Upper lobe of left lung (tissue), 6 donors: ENCODE data around the gene ZZZ3. TPM values are rescaled to one million over a fixed set of nuclear protein-coding genes. Genes with fewer than 3 reads are reported as not detected.

Experiments
- ATAC-seq, 2 donors: fragments of 200-7000 bp; cut with Tn5 transposase; one replicate each; pipeline ENCODE4 v1.9.1; 2022; ENCODE audit warnings: mild to moderate bottlenecking in 2 of 2, moderate library complexity in 2 of 2; ENCODE audit not compliant: low FRiP score in 2 of 2
- DNase-seq, 2 donors: peaks; one replicate each; pipeline ENCODE4 v3.0.0-alpha.2; 2019 to 2020
- H3K27ac ChIP-seq, 4 donors: fragments of 200-600 bp; sonication (generic); one replicate each; pipeline ENCODE4 v1.5.1; 2016 to 2019
- H3K27me3 ChIP-seq, 4 donors: fragments of 200-600 bp; sonication (generic); one replicate each; pipeline ENCODE4 v1.5.1; 2017 to 2019
- H3K36me3 ChIP-seq, 4 donors: fragments of 200-600 bp; sonication (generic); one replicate each; pipeline ENCODE4 v1.5.1; 2016 to 2019
- H3K4me1 ChIP-seq, 4 donors: fragments of 200-600 bp; sonication (generic); one replicate each; pipeline ENCODE4 v1.5.1; 2018 to 2019
- H3K4me3 ChIP-seq, 4 donors: fragments of 200-600 bp; sonication (generic); one replicate each; pipeline ENCODE4 v1.5.1; 2017 to 2019; ENCODE audit warnings: mild to moderate bottlenecking in 2 of 4, moderate library complexity in 1 of 4
- H3K9me3 ChIP-seq, 4 donors: fragments of 200-600 bp; sonication (generic); one replicate each; pipeline ENCODE4 v1.5.1; 2018 to 2019
- EP300 ChIP-seq, 4 donors: sonication (generic); formaldehyde crosslinking; IDR thresholded peaks; one replicate each; pipeline ENCODE4 v1.5.1; 2017; ENCODE audit warnings: antibody characterized with exemption in 4 of 4, control low read depth in 2 of 4
- POLR2A ChIP-seq, 4 donors: fragments of 450-650 bp; IDR thresholded peaks; one replicate each; pipeline ENCODE4 v1.5.1; 2016 to 2017; ENCODE audit warnings: antibody characterized with exemption in 4 of 4, mild to moderate bottlenecking in 2 of 4
- POLR2AphosphoS5 ChIP-seq, 2 donors: sonication (generic); formaldehyde crosslinking; IDR thresholded peaks; one replicate each; pipeline ENCODE4 v1.5.1; 2017; ENCODE audit warnings: antibody characterized with exemption in 2 of 2
- WGBS, 2 donors: methylation state at CpG; one replicate each; pipeline ENCODE4 v1.1.5; 2017 to 2018; 5-methylcytosine and 5-hydroxymethylcytosine counted together
- total RNA-seq, 6 donors: library from RNA; depleted of rRNA in 4 of 6; stranded (reverse); fragments of >200 nt in 4 of 6; gene quantifications; one replicate each; pipeline versions ENCODE4 v1.1.0 to v1.2.1, GENCODE V29; 2016 to 2021
- TF ChIP-seq, protein P1 (sequence below), 6 experiments: fragments of 450-650 bp in 4 of 6; fragments of 200-600 bp in 2 of 6; sonication (generic) in 2 of 6; IDR thresholded peaks; one replicate each; pipeline ENCODE4 v1.5.1; 2016 to 2019; ENCODE audit warnings: antibody characterized with exemption in 6 of 6
- donor health status: DM: no; HTN: no; CAD: no; lungs with moderate emphysema.
- donor health status: DM: no; HTN: yes; CAD: no; lungs with severe emphysema.

The ZZZ3 gene
- total RNA-seq, 6 donors from 2014 or later: 15.3 to 141 (median 41.9) TPM

GRCh38 chr1:77643456-77643855 lies 39.0 kb downstream of the ZZZ3 start:
- Histone ChIP-seq H3K36me3 (peaks cover 2 to 19% (median 8%) of the 10 kb centered on the region in 4 donors), H3K27ac (no peak overlapping the region), H3K9me3 (peaks cover 0 to 3% (median under 1%) of the 10 kb centered on the region in 4 donors), H3K4me1 (peaks cover 0 to 3% (median 1%) of the 10 kb centered on the region in 4 donors), H3K27me3 (no peaks in the 10 kb centered on the region), H3K4me3 (no peak overlapping the region)
- no peak for TF ChIP-seq POLR2AphosphoS5 (IDR thresholded peaks at IDR 0.05)
- TF ChIP-seq EP300 (IDR thresholded peaks at IDR 0.05): no peak
- no peak for TF ChIP-seq POLR2A (IDR thresholded peaks at IDR 0.05)
- TF ChIP-seq, protein P1, sequence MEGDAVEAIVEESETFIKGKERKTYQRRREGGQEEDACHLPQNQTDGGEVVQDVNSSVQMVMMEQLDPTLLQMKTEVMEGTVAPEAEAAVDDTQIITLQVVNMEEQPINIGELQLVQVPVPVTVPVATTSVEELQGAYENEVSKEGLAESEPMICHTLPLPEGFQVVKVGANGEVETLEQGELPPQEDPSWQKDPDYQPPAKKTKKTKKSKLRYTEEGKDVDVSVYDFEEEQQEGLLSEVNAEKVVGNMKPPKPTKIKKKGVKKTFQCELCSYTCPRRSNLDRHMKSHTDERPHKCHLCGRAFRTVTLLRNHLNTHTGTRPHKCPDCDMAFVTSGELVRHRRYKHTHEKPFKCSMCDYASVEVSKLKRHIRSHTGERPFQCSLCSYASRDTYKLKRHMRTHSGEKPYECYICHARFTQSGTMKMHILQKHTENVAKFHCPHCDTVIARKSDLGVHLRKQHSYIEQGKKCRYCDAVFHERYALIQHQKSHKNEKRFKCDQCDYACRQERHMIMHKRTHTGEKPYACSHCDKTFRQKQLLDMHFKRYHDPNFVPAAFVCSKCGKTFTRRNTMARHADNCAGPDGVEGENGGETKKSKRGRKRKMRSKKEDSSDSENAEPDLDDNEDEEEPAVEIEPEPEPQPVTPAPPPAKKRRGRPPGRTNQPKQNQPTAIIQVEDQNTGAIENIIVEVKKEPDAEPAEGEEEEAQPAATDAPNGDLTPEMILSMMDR (IDR thresholded peaks at IDR 0.05): no peak
- no peak for ATAC-seq
- DNase-seq: no peak
- 92 to 94% methylated on average over 2 of the region's 2 CpGs for WGBS, 2 donors

DNA sequence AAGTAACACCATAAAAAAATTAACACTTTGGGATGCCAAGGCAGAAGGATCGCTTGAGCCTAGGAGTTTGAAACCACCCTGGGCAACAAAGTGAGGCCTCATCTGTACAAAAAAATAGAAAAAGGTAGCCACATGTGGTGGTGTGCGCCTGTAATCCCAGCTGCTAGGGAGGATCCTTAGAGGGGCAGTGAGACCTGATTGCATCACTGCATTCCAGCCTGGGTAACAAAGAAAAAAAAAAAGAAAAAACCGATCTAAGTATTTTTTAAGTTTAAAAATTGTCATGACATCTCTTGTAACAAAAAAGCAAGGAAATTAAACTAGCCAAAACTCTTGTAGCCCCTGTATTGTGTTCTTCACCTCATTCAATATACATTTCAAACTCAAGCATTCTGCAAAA lies 39.5 kb downstream of the ZZZ3 start:
- Histone ChIP-seq H3K36me3 (peaks cover 2 to 19% (median 8%) of the 10 kb centered on the region in 4 donors), H3K9me3 (no peaks in the 10 kb centered on the region), H3K4me1 (peaks cover 0 to 5% (median 1%) of the 10 kb centered on the region in 4 donors), H3K27ac (no peak overlapping the region), H3K4me3 (no peak overlapping the region), H3K27me3 (no peaks in the 10 kb centered on the region)
- 93 to 98% methylated on average over 3 of the region's 3 CpGs for whole genome bisulfite sequencing, 2 donors
- ATAC-seq (no peak), DNase-seq (no peak)
- TF ChIP-seq POLR2AphosphoS5 (IDR thresholded peaks at IDR 0.05) (no peak), EP300 (IDR thresholded peaks at IDR 0.05) (no peak), POLR2A (IDR thresholded peaks at IDR 0.05) (no peak)
- TF ChIP-seq, protein P1 (IDR thresholded peaks at IDR 0.05): no peak

DNA sequence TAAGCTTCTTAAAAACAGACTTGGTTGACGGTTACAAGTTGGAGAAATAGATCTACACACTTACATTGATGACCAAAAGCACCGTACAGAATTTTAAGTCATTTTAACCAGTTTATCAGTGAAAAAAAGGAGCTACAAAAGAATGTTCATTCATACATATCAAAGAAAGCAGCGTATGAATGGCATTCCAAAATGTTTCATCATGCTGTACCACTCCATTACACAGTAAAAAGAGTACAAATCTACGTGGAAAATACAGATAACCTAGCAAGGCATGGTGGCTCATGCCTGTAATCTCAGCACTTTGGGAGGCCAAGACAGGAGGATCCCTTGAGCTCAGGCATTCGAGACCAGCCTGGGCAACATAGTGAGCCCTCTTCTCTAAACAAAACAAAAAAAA lies 40.3 kb downstream of the ZZZ3 start:
- 87 to 93% methylated on average over 5 of the region's 5 CpGs for WGBS, 2 donors
- peaks cover 0 to 5% (median 1%) of the 10 kb centered on the region in 4 donors for H3K4me1 ChIP-seq
- H3K4me3 ChIP-seq: no peak overlapping the region
- no peak overlapping the region for H3K27ac ChIP-seq
- H3K27me3 ChIP-seq: no peaks in the 10 kb centered on the region
- H3K36me3 ChIP-seq: peaks cover 2 to 19% (median 8%) of the 10 kb centered on the region in 4 donors
- no peak for DNase-seq
- TF ChIP-seq POLR2AphosphoS5 (IDR thresholded peaks at IDR 0.05): no peak
- no peak for TF ChIP-seq POLR2A (IDR thresholded peaks at IDR 0.05)
- TF ChIP-seq, protein P1 (IDR thresholded peaks at IDR 0.05): no peak
- TF ChIP-seq EP300 (IDR thresholded peaks at IDR 0.05): no peak
- H3K9me3 ChIP-seq: no peaks in the 10 kb centered on the region
- ATAC-seq: no peak

DNA sequence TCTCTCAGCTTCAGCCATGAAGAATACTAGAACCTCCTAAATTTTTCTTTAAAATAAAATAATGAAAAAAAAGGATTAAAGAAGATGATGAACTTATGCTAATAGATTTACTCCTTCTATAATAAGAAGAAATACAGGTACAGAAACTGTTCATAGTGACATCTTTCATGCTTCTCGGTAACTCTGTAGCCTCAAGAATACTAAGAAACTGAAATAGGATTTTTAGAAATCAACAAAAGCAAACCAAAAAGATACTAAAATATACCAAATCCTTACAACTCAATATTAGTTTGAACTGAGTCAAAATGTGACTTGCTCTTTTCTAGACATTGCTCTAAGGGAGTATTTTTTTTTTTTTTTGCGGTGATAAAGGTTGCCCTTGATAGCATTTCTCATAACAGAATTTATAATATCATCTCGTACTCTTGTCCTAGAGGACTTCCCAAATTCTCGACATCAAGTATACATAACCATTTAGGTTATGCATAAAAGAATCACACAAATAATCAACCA lies 42.8 kb downstream of the ZZZ3 start:
- DNase-seq (no peak), ATAC-seq (no peak)
- Histone ChIP-seq H3K9me3 (no peaks in the 10 kb centered on the region), H3K36me3 (peaks cover under 1 to 10% (median 5%) of the 10 kb centered on the region in 4 donors), H3K4me3 (no peak overlapping the region), H3K4me1 (peaks cover 0 to 5% (median 1%) of the 10 kb centered on the region in 4 donors), H3K27ac (no peak overlapping the region), H3K27me3 (no peaks in the 10 kb centered on the region)
- TF ChIP-seq, protein P1 (IDR thresholded peaks at IDR 0.05): no peak
- no peak for TF ChIP-seq POLR2A (IDR thresholded peaks at IDR 0.05)
- no peak for TF ChIP-seq EP300 (IDR thresholded peaks at IDR 0.05)
- TF ChIP-seq POLR2AphosphoS5 (IDR thresholded peaks at IDR 0.05): no peak
- 91% methylated on average over 4 of the region's 4 CpGs for WGBS, 2 donors

DNA sequence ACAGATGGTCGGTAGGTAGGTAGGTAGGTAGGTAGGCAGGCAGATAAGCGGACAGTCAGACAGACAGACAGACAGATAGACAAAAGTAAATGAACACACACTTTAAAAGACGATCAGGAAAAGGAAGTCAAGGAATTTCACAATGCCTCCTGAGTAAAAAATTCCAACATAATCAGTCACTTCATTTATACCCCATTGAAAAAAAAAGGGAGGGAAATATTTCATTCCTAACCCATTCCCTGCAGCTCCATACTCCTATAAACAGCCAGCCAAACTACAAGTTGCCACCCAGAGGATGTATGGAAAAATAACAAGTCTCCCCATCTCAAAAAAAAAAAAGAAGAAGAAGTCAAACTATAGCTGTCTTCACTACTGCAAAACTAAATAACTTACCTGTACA lies 43.4 kb downstream of the ZZZ3 start:
- no peaks in the 10 kb centered on the region for H3K27me3 ChIP-seq
- no peak overlapping the region for H3K27ac ChIP-seq
- no peak overlapping the region for H3K4me3 ChIP-seq
- TF ChIP-seq, protein P1 (IDR thresholded peaks at IDR 0.05): no peak
- TF ChIP-seq POLR2AphosphoS5 (IDR thresholded peaks at IDR 0.05) (no peak), POLR2A (IDR thresholded peaks at IDR 0.05) (no peak), EP300 (IDR thresholded peaks at IDR 0.05) (no peak)
- WGBS, 2 donors: 52 to 64% methylated on average over 3 of the region's 3 CpGs
- DNase-seq: no peak
- H3K4me1 ChIP-seq: peaks cover 0 to 5% (median 1%) of the 10 kb centered on the region in 4 donors
- no peaks in the 10 kb centered on the region for H3K9me3 ChIP-seq
- no peak for ATAC-seq
- H3K36me3 ChIP-seq: peaks cover 0 to 11% (median 2%) of the 10 kb centered on the region in 4 donors
